ENCODE measurements around the gene ACAD9.
"Not testable (repeated sequence)": the region's sequence is repeated elsewhere in the genome, so short reads cannot be mapped to it uniquely, and the experiment has no call there.

ACAD9 gene

DNA sequence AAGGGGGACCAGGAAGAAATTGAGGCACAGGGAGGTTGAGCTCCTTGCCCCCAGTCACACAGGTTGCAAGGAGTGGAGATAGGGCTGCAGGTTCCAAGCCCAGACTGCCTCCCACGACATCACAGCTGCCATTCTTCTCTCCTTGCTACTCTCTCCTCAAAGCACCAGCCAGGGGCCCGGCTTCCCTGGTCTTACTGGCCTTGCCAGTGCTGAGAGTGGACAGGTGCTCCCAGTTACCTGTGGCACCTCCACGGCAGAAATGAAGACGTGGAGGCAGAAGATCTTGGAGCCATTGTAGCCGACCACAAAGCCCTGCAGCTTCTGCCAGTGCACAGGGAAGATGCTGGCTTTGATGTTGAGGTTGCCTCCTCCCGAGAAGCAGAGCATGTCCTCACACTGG, 17.9 kb upstream of the ACAD9 start:
- no peak for DNase-seq (ENCODE audit: low spot score)

- DNase-seq (ENCODE audit: low spot score) = no peak
These were observed 15.9 kb upstream of the ACAD9 start for GRCh38 chr3:128863560-128863959.

DNA sequence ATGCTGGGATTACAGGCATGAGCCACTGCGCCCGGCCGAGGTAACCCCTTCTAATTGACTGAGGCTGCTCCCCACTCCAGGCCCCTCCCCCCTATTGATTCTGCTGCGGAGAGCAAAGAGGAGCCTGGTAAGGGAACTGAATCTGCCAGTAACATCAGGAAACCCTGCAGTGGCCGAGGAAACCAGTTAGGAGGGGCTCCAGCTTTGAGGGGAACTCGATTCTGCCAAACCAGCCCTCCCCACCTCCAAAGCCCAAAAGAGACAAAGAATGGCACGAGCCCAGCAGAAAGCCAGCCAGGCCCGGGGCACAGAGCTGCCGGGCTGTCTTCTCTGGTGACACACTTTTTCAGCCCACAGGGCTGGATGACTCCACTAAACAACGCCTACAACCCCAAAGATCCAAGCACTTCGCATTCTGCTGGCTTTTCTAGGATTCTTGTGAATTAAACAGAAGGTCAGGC, 15.0 kb upstream of the ACAD9 start:
- no peak for DNase-seq (ENCODE audit: low spot score)

- DNase-seq (ENCODE audit: low spot score) = not testable (repeated sequence)
These were observed 14.3 kb upstream of the ACAD9 start for GRCh38 chr3:128864849-128865804.

DNA sequence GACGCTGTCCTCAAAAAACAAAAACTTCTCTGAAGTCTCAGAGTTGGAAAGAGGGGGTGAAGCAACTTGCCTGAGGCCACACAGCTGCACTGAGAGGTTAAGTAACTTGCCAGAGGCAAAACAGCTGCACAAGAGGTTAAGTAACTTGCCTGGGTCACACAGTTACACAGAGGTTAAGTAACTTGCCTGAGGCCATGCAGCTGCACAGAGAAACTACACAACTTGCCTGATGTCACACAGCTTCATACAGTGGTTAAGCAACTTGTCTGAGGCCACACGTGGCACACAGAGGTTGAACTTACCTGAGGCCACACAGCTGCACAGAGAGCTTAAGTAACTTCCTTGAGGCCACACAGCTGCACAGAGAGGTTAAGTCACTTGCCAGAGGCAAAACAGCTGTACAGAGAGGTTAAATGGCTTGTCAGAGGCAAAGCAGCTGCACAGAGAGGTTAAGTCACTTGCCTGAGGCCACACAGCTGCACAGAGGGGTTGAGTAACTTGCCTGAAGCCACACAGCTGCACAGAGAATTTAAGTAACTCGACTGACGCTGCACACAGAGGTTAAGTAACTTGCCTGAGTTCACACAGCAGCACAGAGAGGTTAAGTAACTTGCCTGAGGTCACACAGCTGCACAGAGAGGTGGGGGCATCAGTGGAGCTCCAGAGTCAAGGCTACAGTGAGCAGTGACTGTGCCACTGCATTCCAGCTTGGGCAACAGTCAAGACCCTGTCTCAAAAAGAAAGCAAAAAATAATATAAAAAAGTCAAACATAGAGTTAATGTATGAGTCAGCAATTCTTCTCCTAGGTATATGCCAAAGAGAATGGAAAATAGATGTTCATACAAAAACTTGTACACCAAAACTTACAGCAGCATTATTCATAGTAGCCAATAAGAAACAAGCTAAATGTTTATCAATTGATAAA, 12.0 kb upstream of the ACAD9 start:
- DNase-seq (ENCODE audit: low spot score) = no peak

- DNase-seq (ENCODE audit: low spot score) = no peak
These were observed 9.1 kb upstream of the ACAD9 start for GRCh38 chr3:128870347-128870746.

GRCh38 chr3:128872282-128872681, 7.1 kb upstream of the ACAD9 start:
- DNase-seq (ENCODE audit: low spot score) = no peak

GRCh38 chr3:128872744-128873143, 6.7 kb upstream of the ACAD9 start:
- no peak for DNase-seq (ENCODE audit: low spot score)

GRCh38 chr3:128873244-128874022, 6.0 kb upstream of the ACAD9 start:
- no peak for DNase-seq (ENCODE audit: low spot score)

DNA sequence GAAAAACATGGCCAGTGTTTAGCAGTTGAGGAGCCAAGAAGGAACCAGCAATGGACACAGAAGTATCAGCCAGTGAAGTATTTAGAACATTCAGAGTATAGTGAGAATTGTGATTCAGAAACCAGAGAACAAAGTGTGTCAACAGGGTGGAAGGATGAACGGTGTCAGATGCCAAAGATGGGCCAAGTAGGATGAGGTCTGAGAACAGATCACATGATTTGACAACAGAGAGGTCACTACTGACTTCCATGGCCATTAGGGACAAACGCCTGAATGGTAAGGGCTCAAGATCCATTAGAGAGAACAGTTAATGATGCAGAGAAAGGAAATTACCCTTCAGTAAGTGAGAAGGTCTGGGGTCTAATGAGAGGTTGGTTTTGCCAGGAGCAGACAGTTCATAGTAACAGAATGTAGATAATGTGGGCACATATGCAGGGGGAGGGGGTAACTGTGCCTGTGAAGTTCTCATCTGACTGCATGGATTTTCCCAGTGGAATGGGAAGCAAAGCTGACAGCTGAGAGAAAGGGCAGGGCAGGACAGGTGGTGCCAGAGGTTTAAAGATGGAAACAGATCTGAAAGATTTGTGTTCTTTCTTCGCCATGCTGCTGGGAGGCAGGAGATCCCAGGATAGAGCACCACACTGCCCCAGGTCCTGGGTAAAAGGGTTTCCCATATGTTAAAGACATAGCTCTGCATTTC, 4.8 kb upstream of the ACAD9 start:
- no peak for DNase-seq (ENCODE audit: low spot score)

GRCh38 chr3:128875556-128876120, 3.8 kb upstream of the ACAD9 start:
- no peak for DNase-seq (ENCODE audit: low spot score)

DNA sequence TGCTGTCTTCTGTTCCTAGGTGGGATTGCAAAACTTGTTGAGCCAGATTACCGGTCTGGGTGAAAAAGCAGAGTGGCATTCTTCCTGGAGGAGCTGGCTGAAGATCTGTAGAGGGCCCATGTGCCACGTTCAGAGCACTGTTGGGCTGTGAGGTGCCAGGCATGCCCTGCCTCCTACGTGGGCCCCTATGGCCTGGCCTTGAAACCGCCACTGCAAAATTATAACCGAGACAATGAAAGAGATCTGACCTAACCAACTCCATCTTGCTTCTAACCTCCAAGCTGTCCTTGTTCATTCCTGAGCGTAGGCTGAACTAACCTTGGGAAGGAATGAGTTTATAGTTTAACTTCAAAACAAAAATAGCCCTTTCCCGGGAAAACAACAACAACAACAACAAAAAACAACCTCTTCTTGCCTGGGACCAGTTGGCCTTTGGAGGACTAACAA, 1.4 kb upstream of the ACAD9 start:
- no peak for DNase-seq (ENCODE audit: low spot score)

- no peak for DNase-seq (ENCODE audit: low spot score)
These were observed 780 bp upstream of the ACAD9 start for GRCh38 chr3:128878556-128879124.

- DNase-seq (ENCODE audit: low spot score) = no peak
These were observed 571 bp downstream of the ACAD9 start for GRCh38 chr3:128879991-128880390.

DNA sequence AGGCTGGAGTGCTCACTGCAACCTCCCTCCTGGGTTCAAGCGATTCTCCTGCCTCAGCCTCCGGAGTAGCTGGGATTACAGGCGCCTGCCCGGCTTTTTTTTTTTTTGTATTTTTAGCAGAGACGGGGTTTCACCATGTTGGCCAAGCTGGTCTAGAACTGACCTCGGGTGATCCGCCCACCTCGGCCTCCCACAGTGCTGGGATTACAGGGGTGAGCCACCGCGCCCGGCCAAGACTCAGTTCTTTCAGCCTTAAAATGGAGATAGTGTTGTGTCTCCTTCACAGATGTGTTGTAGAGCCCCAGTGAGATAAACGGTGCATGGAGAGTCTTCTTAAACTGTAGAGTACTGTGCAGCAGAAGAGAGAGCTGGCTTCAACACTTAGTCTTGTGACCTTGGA, 1.0 kb downstream of the ACAD9 start:
- DNase-seq (ENCODE audit: low spot score) = not testable (repeated sequence)

- no peak for DNase-seq (ENCODE audit: low spot score)
These were observed 2.2 kb downstream of the ACAD9 start for GRCh38 chr3:128881576-128881975.

DNA sequence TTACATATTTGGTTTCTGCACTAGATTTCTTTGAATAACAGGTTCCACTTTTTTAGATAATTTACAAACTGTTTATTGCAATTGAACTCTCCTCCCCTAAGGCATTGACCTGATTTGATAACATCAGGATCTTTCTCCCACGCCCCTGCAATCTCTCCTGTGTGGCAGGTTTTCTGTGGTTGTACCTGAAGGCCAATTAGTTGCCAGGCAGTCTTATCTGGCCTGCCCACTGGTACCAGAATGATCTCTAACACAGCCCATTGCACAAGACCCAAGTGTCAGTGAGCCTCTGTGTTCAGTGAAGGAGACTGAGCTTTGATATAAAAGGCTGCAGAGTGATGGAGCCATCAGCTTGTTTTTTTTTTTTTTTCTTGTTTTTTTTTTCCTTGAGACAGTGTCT, 3.3 kb downstream of the ACAD9 start:
- no peak for DNase-seq (ENCODE audit: low spot score)

GRCh38 chr3:128884992-128885391, 5.6 kb downstream of the ACAD9 start:
- no peak for DNase-seq (ENCODE audit: low spot score)

- DNase-seq (ENCODE audit: low spot score) = no peak
These were observed 9.9 kb downstream of the ACAD9 start for GRCh38 chr3:128889139-128889894.

Measured in left forelimb (tissue), 1 donor.